Astrocyte of the spinal cord (primary cell): ENCODE data around the gene ARID1A.
A peak's percentile ranks its signal among the peaks of the same experiment; 100 is the strongest.
"Not testable (repeated sequence)": the region's sequence is repeated elsewhere in the genome, so short reads cannot be mapped to it uniquely, and the experiment has no call there.

Experiments used
- DNase-seq: peaks from one replicate; pipeline ENCODE4 v3.0.0; 2011; ENCODE audit warnings: low read depth, low spot score
- H3K4me3 ChIP-seq: 2 replicates; pipeline ENCODE4 v1.5.1; 2011; ENCODE audit warnings: low read depth, mild to moderate bottlenecking, low read length, moderate library complexity
- in situ Hi-C: cut with HindIII; loops from 2 replicates; pipeline ENCODE4 v1.10.0; 2017; ENCODE audit warnings: low sequenced_read_pairs
- TF ChIP-seq, protein P1 (sequence below): IDR thresholded peaks from 2 replicates; pipeline ENCODE4 v1.5.1; 2012; ENCODE audit warnings: low read depth, mild to moderate bottlenecking, low read length, inconsistent platforms

Gene ARID1A

DNA sequence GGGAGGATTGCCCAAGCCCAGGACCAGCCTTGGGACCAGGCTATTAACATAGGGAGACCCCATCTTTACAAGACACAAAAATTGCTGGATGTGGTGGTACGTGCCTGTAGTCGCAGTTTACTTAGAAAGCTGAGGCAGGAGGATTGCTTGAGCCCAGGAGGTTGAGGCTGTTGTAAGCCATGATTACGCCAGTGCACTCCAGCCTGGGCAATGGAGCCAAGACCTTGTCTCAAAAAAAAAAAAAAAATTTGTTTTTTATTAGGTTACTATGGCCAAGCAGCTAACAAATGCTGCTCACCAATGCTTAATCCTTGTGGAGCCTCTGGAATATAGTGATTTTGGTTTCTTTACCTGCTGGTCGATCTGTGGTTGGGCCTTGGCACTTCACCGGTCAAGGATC is 8.8 kb downstream of the ARID1A start:
- no peak for DNase-seq
- TF ChIP-seq, protein P1, sequence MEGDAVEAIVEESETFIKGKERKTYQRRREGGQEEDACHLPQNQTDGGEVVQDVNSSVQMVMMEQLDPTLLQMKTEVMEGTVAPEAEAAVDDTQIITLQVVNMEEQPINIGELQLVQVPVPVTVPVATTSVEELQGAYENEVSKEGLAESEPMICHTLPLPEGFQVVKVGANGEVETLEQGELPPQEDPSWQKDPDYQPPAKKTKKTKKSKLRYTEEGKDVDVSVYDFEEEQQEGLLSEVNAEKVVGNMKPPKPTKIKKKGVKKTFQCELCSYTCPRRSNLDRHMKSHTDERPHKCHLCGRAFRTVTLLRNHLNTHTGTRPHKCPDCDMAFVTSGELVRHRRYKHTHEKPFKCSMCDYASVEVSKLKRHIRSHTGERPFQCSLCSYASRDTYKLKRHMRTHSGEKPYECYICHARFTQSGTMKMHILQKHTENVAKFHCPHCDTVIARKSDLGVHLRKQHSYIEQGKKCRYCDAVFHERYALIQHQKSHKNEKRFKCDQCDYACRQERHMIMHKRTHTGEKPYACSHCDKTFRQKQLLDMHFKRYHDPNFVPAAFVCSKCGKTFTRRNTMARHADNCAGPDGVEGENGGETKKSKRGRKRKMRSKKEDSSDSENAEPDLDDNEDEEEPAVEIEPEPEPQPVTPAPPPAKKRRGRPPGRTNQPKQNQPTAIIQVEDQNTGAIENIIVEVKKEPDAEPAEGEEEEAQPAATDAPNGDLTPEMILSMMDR: no peak
- in situ Hi-C loops: no loop called here
- H3K4me3 ChIP-seq: no peak overlapping the region

DNA sequence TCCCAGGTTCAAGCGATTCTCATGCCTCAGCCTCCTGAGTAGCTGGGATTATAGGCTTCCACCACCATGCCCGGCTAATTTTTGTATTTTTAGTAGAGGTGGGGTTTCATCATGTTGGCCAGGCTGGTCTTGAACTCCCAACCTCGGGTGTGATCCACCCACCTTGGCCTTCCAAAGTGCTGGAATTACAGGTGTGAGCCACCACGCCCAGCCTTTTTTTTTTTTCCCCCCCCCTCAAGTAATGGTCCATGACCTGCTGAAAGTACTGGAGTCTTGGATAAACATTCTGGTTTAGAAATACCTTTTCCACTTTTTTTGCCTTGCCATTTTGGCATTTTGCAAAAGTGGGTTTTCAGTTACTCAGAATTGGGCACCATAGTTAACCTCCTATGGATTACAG is 9.4 kb downstream of the ARID1A start:
- H3K4me3 ChIP-seq, in situ Hi-C loops, DNase-seq: not testable (repeated sequence)

DNA sequence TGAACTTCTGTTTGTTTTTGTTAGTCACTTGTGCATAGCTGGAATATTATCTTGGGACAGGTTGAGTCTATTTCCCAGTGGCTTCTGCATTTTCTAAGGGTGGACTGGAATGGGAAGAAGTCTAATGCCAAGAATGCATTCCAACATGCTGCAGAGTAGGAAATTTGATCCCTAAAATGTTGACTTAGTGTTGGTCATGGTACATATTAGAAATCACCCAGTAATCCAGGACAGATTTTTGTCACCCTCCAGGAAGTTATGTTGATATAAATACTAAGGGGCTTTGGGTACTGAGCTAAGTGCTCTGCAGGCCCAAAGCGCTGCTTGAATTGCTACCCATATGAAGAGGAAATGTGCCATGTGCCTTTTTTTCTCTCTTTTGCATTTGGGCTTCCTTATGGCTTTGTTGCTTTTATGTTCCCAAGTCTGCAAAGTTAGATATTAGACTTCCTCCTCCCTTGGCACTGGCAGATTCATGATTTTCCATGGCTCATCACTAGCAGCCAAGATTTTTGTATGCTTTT is 10.0 kb downstream of the ARID1A start:
- in situ Hi-C loops: no loop called here
- peak; percentile 87 for DNase-seq
- TF ChIP-seq, protein P1: no peak
- H3K4me3 ChIP-seq: no peak overlapping the region

DNA sequence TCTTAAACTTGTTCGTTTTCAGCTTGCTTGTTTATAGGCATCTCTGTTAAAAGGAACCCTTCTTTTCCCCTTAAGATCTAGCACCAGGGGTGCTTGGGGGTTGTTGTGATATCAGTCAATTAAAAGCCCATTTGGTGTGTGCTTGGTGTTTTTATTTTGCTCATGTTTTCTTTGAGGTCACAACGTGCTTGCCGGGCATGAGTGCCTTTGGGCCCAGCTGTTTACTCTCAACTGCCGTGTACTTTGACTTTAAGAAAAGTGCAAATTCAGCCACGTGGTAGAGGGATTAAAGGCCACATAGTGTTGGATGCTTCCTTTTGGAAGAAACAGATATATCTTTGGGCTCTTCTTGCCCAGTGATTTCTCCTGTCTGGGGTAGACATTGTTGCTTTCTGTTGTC is 10.5 kb downstream of the ARID1A start:
- no peak overlapping the region for H3K4me3 ChIP-seq
- DNase-seq: no peak
- in situ Hi-C loops: no loop called here
- TF ChIP-seq, protein P1: no peak

DNA sequence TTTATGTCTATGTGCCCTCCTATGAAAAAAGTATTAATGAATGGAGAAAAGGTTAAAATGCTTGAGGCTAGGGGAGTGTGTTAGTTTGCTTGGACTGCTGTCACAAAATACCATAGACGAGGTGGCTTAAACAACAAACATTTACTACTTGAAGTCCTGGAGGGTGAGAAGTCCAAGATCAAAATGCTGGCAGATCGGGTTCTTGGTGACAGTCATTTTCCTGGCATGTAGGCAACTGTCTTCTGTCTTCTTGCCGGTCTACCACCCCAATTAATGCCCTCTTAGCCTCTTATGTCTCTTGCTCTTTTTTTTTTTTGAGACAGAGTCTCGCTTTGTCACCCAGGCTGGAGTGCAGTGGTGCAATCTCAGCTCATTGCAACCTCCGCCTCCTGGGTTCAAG is 15.0 kb downstream of the ARID1A start:
- no peak for DNase-seq
- H3K4me3 ChIP-seq: no peak overlapping the region
- in situ Hi-C loops: no loop called here
- TF ChIP-seq, protein P1: no peak

DNA sequence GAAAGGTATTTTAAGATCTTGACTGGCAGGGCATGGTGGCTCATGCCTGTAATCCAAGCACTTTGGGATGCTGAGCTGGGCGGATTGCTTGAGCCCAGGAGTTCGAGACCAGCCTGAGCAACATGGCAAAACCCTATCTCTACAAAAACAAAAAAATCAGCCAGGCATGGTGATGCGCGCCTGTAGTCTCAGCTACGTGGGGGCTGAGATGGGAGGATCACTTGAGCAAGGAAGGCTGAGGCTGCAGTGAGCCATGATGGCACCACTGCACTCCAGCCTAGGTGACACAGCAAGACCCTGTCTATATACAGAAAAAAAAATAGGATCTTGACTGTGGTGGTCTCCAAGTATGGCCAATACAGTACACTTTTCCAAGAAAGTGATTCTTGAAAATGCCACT is 16.0 kb downstream of the ARID1A start:
- DNase-seq: no peak
- no peak overlapping the region for H3K4me3 ChIP-seq
- in situ Hi-C loops: no loop called here
- TF ChIP-seq, protein P1: no peak

DNA sequence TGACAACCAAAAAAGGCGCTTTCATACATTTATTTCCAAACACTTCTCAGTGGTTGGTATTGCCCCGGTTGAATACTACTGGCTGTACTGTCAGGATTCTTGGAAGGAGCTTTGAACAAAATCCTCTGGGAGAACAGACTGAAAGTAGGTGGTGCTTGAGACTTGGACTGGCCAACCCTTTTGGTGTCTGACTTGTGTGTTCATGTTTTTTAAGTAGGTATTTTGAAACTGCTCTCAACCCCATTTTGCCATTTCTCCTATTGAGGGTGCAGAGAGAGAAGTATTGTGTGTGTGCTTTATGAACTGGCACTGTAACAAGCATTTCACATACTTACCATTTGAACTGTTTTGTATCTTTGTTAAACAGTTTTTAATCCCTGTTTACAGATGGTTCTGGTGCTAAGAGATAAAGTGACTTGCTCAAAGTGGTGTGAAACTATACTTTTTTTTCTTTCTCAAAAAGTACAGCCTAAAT is 21.2 kb downstream of the ARID1A start:
- no peak for DNase-seq
- TF ChIP-seq, protein P1: no peak
- in situ Hi-C loops: no loop called here
- no peak overlapping the region for H3K4me3 ChIP-seq
